ENCODE results near the gene LYRM7. TPM values are rescaled to one million over a fixed set of nuclear protein-coding genes. Genes with fewer than 3 reads are reported as not detected.
"Not testable (repeated sequence)": the region's sequence is repeated elsewhere in the genome, so short reads cannot be mapped to it uniquely, and the experiment has no call there.

Gene LYRM7
- total RNA-seq, 1 experiment from 2014 or later: 11.1 TPM

DNA sequence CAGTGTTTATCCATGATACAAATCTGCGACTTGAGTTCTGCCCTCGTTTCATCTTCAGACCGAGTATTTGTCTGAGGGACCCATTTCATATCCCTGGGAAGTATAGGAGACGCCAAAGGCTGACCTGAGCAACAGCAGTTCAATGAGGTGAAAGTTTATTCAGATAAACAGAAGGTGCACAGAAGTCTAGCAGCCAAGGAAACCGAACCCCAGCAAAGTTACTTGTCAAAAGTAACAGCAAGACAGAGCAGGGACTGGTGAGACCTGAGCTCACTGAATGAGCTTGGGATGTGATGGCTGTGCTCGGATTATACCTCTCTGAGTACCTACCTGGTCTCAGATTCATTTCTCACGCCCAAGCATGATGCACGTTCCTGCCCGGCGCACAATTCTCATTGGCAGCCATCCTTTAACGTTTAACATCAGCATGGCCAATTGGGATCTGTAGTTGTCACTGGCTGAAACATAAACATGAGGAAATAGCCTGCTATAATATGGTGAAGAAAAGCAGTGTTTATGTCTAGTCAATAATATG is 599 bp downstream of the LYRM7 start:
- DNase-seq (ENCODE audit: low read depth): peak; percentile 38

DNA sequence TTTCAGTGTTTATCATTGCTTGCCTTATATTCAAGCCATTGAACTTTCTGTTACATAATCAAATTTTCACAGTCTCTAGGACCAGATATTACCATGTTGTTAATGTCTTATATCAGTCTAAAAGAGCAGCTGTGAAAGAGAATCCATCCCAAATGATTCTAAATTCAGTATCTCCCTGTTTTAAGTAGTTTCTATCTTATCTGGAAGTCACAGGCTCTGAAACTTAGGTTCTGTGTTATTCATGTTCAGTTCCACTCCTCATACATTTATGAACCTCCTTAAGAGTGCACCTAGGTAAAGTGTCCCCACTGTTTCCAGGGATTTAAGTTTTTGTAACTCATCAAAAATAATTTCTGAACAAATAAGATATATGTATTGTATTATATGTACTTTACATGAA is 9.7 kb downstream of the LYRM7 start:
- DNase-seq (ENCODE audit: low read depth): no peak

- DNase-seq (ENCODE audit: low read depth): no peak
These were observed 12.1 kb downstream of the LYRM7 start for GRCh38 chr5:131182839-131183238.

DNA sequence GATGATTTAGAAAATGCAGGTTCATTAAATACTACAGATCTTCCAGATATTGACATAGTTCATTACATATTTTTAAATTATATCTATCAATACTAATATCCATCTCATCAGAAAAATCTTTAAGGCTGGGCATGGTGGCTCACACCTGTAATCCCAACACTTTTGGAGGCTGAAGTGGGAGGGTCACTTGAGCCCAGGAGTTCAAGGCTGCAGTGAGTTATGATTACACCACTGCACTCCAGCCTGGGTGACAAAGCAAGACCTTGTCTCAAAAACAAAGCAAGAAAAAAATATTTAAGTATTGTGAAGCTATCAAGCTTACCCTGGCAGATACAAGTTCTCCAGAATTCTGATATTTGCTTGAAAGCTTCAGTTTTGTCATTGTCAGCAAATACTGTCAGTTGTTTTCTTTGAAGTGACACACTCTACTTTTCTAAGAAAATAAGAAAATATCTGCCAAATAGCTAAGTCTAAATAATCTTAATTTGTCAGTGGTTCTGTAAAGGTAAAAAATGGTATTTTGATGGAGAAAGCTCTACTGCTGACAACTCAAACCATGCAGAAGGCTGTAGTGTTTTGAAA is 14.9 kb downstream of the LYRM7 start:
- no peak for DNase-seq (ENCODE audit: low read depth)

DNA sequence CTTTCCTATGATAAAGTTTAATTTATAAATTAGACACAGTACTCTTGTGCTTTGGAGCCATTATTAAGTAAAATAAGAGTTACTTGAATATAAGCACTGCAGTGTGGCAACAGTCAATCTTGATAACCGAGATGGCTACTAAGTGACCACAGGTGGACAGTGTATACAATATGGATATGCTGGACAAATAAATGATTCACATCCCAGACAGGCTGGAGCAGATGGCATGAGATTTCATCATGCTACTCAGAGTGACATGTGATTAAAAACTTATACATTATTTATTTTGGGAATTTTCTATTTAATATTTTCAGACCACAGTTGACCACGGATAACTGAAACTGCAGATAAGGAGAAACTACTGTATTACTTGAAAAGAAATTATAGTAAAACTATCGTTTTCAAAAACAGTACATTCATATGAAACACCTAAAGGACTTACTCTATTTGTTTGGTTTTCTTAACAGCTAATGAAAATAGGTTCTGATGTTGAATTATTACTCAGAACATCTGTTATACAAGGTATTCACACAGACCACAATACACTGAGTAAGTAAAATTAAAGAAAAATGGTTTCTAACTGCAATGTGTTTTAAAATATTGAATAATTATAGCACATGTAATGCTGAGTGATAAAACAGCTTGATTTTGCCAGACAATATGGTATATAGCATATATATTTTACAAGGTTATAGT is 16.0 kb downstream of the LYRM7 start:
- no peak for DNase-seq (ENCODE audit: low read depth)

DNA sequence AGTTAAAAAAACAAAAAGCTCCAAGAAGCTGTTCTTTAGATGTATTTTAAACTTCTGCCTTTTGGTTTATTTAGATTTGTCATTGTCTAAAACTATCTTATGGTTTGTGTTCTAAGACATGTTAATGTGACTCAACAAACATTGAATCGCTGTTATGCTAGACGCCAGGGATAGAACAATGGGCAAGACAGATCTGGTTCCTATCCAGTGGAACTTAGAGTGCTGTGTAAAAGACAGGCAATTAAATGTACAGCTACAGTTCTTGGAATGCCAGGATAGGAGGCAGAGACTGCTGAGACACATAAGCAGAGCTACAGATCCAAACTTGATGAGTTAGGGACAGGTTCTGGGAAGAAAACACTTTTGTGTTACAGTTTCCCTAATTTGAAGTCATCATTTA is 22.4 kb downstream of the LYRM7 start:
- no peak for DNase-seq (ENCODE audit: low read depth)

- DNase-seq (ENCODE audit: low read depth): not testable (repeated sequence)
These were observed 23.2 kb downstream of the LYRM7 start for GRCh38 chr5:131193897-131194296.

GRCh38 chr5:131194725-131195124 is 24.0 kb downstream of the LYRM7 start:
- DNase-seq (ENCODE audit: low read depth): no peak

GRCh38 chr5:131195696-131196095 is 25.0 kb downstream of the LYRM7 start:
- no peak for DNase-seq (ENCODE audit: low read depth)

DNA sequence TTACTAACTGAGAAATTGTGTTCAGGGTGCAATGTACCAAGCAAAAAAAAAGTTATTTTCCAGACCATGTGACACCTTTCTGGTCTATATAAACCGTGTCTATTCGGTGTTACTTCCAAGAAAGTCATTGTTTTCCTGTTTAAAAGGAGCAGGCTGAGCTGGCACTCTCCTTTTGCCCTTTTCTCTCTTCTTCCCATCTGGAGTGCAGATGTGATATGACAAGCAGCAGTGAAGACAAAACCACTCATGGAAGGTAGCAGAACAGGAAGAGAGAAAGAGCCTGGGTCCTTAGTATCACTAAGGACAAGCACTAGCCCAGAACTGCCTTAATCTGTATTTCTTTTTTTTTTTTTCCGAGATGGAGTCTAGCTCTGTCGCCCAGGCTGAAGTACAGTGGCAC is 25.6 kb downstream of the LYRM7 start:
- no peak for DNase-seq (ENCODE audit: low read depth)

DNA sequence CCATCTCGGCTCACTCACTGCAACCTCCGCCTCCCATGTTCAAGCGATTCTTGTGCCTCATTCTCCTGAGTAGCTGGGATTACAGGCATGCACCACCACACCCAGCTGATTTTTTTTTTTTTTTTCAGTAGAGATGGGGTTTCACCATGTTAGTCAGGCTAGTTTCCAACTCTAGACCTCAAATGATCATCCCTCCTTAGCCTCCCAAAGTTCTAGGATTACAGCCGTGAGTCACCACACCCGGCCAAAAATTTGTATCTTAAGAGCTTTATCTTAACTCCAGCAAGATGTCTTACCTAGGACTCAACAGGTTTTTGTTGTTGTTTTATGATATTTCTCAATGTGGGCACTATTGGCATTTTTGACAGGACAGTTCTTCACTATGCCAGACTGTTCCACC is 27.9 kb downstream of the LYRM7 start:
- DNase-seq (ENCODE audit: low read depth): peak; percentile 82

DNA sequence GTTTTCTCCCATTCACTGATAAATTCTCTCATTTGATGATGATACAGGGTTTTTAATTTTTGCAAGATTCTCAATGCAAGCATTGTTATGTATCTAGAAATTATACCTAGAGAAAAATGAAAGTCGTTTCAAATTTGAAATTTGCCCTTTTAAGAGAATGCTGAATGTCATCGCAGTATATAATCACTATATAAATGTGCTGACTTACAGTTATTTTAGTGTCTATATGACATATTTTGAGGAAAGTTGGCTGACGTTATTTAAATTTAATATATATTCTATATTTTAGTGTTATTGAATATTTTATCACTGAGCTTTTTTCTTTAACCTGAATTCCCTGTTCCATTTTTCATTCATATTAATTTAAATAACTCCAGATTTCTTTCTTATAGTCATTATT is 29.8 kb downstream of the LYRM7 start:
- no peak for DNase-seq (ENCODE audit: low read depth)

- no peak for DNase-seq (ENCODE audit: low read depth)
These were observed 34.2 kb downstream of the LYRM7 start for GRCh38 chr5:131204964-131205363.

- no peak for DNase-seq (ENCODE audit: low read depth)
These were observed 35.3 kb downstream of the LYRM7 start for GRCh38 chr5:131206061-131206460.

DNA sequence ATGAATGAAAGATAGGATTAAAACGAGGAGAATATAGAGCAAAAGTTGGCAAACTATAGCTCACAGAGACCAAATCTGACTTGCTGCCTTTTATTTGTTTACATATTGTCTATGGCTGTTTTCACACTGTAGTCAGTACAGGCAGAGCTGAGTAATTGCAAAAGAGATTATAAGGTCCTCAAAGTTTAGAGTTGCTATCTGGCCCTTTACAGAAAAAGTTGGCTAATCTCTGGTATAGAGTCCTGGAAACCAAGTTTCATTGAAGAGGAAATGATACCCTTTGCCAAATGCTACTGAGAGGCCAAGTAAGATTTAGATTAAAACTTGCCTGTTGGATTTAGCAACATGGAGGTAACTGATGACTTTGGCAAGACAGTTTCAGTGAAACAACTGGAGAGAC is 36.0 kb downstream of the LYRM7 start:
- no peak for DNase-seq (ENCODE audit: low read depth)

DNA sequence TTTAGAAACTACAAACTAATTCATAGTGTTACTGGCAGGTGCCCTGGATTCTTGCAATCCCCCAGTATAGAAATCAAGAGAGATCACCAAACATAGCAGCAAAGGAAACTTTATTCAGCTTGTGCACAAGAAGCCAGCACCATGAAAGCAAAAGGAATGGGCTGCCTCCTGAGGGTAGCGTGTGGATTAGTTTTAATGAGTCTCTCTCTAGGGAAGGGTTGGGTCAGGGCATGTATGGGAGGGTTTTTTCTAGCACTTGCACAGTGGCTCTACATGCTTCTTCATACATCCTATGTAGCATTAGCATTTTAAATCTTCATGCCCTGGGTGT is 38.4 kb downstream of the LYRM7 start:
- no peak for DNase-seq (ENCODE audit: low read depth)

DNA sequence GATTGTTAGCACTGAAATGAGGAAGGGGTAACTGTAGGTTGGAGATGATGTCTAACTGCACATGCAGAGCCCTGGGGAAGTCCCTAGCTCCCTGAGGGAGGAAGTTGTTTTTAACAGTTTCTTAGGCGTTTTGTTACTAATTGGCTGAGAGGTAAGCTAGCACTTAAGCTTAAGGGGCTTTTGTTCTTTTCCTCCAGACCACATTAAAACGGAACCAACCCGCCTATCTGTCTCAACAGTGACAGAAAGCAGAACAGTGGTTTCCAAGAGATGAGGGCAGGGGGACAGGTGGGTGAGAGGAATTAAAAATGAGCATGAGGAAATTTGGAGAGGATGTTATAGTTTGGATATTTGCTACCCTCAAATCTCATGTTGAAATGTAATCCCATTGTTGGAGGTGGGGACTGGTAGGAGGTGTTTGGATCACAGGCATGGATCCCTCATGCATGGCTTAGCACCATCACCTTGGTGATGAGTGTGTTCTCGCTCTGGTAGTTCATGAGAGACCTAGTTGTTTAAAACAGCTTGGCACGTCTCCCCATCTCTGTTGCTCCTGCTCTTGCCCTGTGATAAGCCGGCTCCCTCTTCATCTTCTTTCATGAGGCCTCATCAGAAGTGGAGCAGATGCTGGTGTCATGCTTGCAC is 38.9 kb downstream of the LYRM7 start:
- DNase-seq (ENCODE audit: low read depth): no peak

DNA sequence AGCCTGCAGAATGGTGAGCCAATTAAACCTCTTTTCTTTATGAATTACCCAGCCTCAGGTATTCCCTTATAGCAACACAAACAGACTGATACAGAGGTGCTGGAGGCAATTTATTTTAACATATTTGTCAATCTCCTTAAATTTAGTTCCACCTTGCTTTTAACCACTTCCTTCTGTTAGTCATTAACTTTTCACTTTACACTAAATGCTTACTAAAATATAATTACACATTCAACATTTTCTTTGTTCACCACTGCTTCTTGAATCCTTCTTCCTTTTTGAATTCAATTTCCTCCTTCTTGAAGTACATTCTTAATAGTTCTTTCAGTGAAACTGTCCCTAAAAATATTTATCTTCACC is 39.4 kb downstream of the LYRM7 start:
- DNase-seq (ENCODE audit: low read depth): no peak

- no peak for DNase-seq (ENCODE audit: low read depth)
These were observed 40.9 kb downstream of the LYRM7 start for GRCh38 chr5:131211669-131212068.

DNA sequence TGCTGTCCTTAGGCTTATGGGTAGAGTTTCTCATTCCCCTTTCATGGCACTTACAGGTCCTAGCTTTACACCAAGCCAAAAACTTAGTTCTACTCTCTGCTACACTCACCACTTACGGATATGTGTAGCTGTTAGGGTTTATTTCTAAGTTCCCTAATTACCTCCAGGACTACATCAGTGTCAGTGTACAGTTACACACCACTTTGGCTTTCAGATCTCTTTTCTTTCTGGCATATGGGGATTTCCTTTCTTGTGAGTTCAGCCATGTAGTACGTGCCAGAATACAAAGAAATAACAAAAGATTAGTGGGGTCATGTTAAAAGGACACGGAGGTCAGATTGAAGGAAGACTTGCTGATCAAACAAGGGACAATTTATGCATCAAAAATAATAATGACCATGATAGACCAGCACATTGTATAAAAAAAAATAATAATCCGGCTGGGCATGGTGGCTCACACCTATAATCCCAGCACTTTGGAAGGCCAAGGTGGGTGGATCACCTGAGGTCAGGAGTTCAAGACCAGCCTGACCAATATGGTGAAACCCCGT is 41.8 kb downstream of the LYRM7 start:
- DNase-seq (ENCODE audit: low read depth): no peak

DNA sequence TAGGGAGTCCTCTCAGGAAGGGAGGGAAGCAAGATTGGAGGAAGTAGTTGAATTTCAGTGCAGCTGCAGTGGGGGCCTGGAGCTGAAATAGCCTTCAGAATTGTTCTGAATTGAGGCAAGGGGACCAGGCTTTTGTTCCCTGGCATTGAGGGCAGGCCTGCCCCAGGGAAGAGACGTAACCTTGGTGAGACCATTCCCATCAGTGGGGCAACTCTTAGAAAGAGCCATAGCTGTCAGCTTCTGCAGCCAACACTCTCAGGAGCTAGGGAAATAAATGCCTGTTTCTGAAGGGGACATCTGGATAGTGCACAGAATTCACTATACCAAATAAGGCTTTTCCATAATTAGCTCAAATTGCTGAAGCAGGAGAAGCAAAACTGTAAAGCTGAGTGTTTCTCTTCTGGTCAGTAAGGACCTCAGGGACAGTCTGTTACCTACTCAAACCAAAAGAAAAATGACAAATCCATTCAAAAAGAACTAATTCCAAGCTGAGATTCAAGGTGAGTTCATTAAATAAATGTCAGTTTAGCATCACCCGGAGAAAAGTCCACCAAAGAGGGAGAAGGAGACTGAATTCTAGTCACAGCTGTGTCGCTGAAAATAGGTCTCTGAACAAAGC is 44.0 kb downstream of the LYRM7 start:
- DNase-seq (ENCODE audit: low read depth): no peak

- DNase-seq (ENCODE audit: low read depth): no peak
These were observed 47.0 kb downstream of the LYRM7 start for GRCh38 chr5:131217791-131218190.

All from HT1080 (cell line).